NCI-H2081 treated with DMSO at 0.1 percent for 48 hours (cell line): ENCODE results near the gene AMBRA1.

Source experiments
- DNase-seq: peaks from one replicate; lab custom pipeline; 2025; lab: John Stamatoyannopoulos, UW

AMBRA1 gene

GRCh38 chr11:46438211-46438610 is 155.6 kb downstream of the AMBRA1 start:
- DNase-seq: no peak

- DNase-seq: no peak
Measured at GRCh38 chr11:46437122-46437689, 156.6 kb downstream of the AMBRA1 start.

GRCh38 chr11:46436113-46436512 is 157.7 kb downstream of the AMBRA1 start:
- DNase-seq: no peak

- no peak for DNase-seq
Measured at GRCh38 chr11:46435679-46436078, 158.1 kb downstream of the AMBRA1 start.

- DNase-seq: no peak
Measured at GRCh38 chr11:46431211-46431610, 162.6 kb downstream of the AMBRA1 start.

- no peak for DNase-seq
Measured at GRCh38 chr11:46429717-46430116, 164.1 kb downstream of the AMBRA1 start.

GRCh38 chr11:46427364-46427763 is 166.5 kb downstream of the AMBRA1 start:
- DNase-seq: no peak

GRCh38 chr11:46426233-46426991 is 167.4 kb downstream of the AMBRA1 start:
- no peak for DNase-seq

- DNase-seq: no peak
Measured at GRCh38 chr11:46422588-46422987, 171.2 kb downstream of the AMBRA1 start.

- DNase-seq: no peak
Measured at GRCh38 chr11:46421257-46421880, 172.5 kb downstream of the AMBRA1 start.

- no peak for DNase-seq
Measured at GRCh38 chr11:46420513-46420912, 173.3 kb downstream of the AMBRA1 start.

GRCh38 chr11:46418751-46419150 is 175.1 kb downstream of the AMBRA1 start:
- DNase-seq: no peak

- DNase-seq: no peak
Measured at GRCh38 chr11:46417711-46418110, 176.1 kb downstream of the AMBRA1 start.

- DNase-seq: peak; percentile 78
Measured at GRCh38 chr11:46414879-46415278, 178.9 kb downstream of the AMBRA1 start.

- DNase-seq: peak; percentile 98
Measured at GRCh38 chr11:46414466-46414796, 179.4 kb downstream of the AMBRA1 start.

- DNase-seq: peak; percentile 98
Measured at GRCh38 chr11:46413760-46414465, 179.9 kb downstream of the AMBRA1 start.

- DNase-seq: no peak
Measured at GRCh38 chr11:46410021-46410420, 183.8 kb downstream of the AMBRA1 start.

GRCh38 chr11:46408407-46408986 is 185.3 kb downstream of the AMBRA1 start:
- no peak for DNase-seq

- DNase-seq: no peak
Measured at GRCh38 chr11:46407635-46408034, 186.2 kb downstream of the AMBRA1 start.

- DNase-seq: no peak
Measured at GRCh38 chr11:46404476-46405017, 189.3 kb downstream of the AMBRA1 start.

GRCh38 chr11:46402957-46403902 is 190.6 kb downstream of the AMBRA1 start:
- DNase-seq: no peak
